Measurements from ENCODE around the gene STAT3.
"Not testable (repeated sequence)": the region's sequence is repeated elsewhere in the genome, so short reads cannot be mapped to it uniquely, and the experiment has no call there.

Gene STAT3

GRCh38 chr17:42408061-42408460 is 19.8 kb upstream of the STAT3 start:
- Histone ChIP-seq H3K4me3 (ENCODE audit: insufficient read depth, low read depth, low read length) (no peak overlapping the region), H3K27me3 (ENCODE audit: control insufficient read depth, insufficient read depth, low read length, poor library complexity, severe bottlenecking) (no peaks in the 10 kb centered on the region), H3K9me3 (ENCODE audit: control insufficient read depth, low read length) (no peaks in the 10 kb centered on the region), H3K4me1 (ENCODE audit: control insufficient read depth, insufficient read depth, low read length) (peaks cover 8% of the 10 kb centered on the region), H3K27ac (ENCODE audit: insufficient read depth, low read depth, low read length, poor library complexity, severe bottlenecking) (no peak overlapping the region), H3K36me3 (ENCODE audit: control insufficient read depth, insufficient read depth, low read length) (no peaks in the 10 kb centered on the region)
- 44 to 57% methylated on average over 1 to 2 of the region's 2 CpGs for WGBS, 2 experiments

GRCh38 chr17:42407289-42407836 is 19.1 kb upstream of the STAT3 start:
- no peaks in the 10 kb centered on the region for H3K9me3 ChIP-seq (ENCODE audit: control insufficient read depth, low read length)
- H3K4me1 ChIP-seq (ENCODE audit: control insufficient read depth, insufficient read depth, low read length), result peaks cover 12% of the 10 kb centered on the region
- H3K27me3 ChIP-seq (ENCODE audit: control insufficient read depth, insufficient read depth, low read length, poor library complexity, severe bottlenecking), result no peaks in the 10 kb centered on the region
- H3K27ac ChIP-seq (ENCODE audit: insufficient read depth, low read depth, low read length, poor library complexity, severe bottlenecking), result no peak overlapping the region
- 30 to 33% methylated on average over 2 of the region's 2 CpGs for WGBS, 2 experiments
- no peaks in the 10 kb centered on the region for H3K36me3 ChIP-seq (ENCODE audit: control insufficient read depth, insufficient read depth, low read length)
- no peak overlapping the region for H3K4me3 ChIP-seq (ENCODE audit: insufficient read depth, low read depth, low read length)

- WGBS, 2 experiments, result 87 to 95% methylated on average over 5 of the region's 5 CpGs
- Histone ChIP-seq H3K36me3 (ENCODE audit: control insufficient read depth, insufficient read depth, low read length) (no peaks in the 10 kb centered on the region), H3K4me1 (ENCODE audit: control insufficient read depth, insufficient read depth, low read length) (peaks cover 16% of the 10 kb centered on the region), H3K9me3 (ENCODE audit: control insufficient read depth, low read length) (no peaks in the 10 kb centered on the region), H3K27ac (ENCODE audit: insufficient read depth, low read depth, low read length, poor library complexity, severe bottlenecking) (no peak overlapping the region), H3K4me3 (ENCODE audit: insufficient read depth, low read depth, low read length) (no peak overlapping the region), H3K27me3 (ENCODE audit: control insufficient read depth, insufficient read depth, low read length, poor library complexity, severe bottlenecking) (no peaks in the 10 kb centered on the region)
Observed at GRCh38 chr17:42406615-42407288, 18.5 kb upstream of the STAT3 start.

GRCh38 chr17:42405963-42406495 is 17.8 kb upstream of the STAT3 start:
- 60% methylated on average over 26 of the region's 26 CpGs for WGBS, 2 experiments
- Histone ChIP-seq H3K27me3 (ENCODE audit: control insufficient read depth, insufficient read depth, low read length, poor library complexity, severe bottlenecking) (no peaks in the 10 kb centered on the region), H3K27ac (ENCODE audit: insufficient read depth, low read depth, low read length, poor library complexity, severe bottlenecking) (no peak overlapping the region), H3K4me3 (ENCODE audit: insufficient read depth, low read depth, low read length) (no peak overlapping the region), H3K36me3 (ENCODE audit: control insufficient read depth, insufficient read depth, low read length) (no peaks in the 10 kb centered on the region), H3K9me3 (ENCODE audit: control insufficient read depth, low read length) (no peaks in the 10 kb centered on the region), H3K4me1 (ENCODE audit: control insufficient read depth, insufficient read depth, low read length) (peaks cover 16% of the 10 kb centered on the region)

- Histone ChIP-seq H3K27me3 (ENCODE audit: control insufficient read depth, insufficient read depth, low read length, poor library complexity, severe bottlenecking) (no peaks in the 10 kb centered on the region), H3K9me3 (ENCODE audit: control insufficient read depth, low read length) (no peaks in the 10 kb centered on the region), H3K4me3 (ENCODE audit: insufficient read depth, low read depth, low read length) (no peak overlapping the region), H3K36me3 (ENCODE audit: control insufficient read depth, insufficient read depth, low read length) (no peaks in the 10 kb centered on the region), H3K4me1 (ENCODE audit: control insufficient read depth, insufficient read depth, low read length) (peaks cover 16% of the 10 kb centered on the region), H3K27ac (ENCODE audit: insufficient read depth, low read depth, low read length, poor library complexity, severe bottlenecking) (no peak overlapping the region)
- 96 to 97% methylated on average over 35 of the region's 35 CpGs for WGBS, 2 experiments
Observed at GRCh38 chr17:42405076-42405475, 16.8 kb upstream of the STAT3 start.

- no peak overlapping the region for H3K27ac ChIP-seq (ENCODE audit: insufficient read depth, low read depth, low read length, poor library complexity, severe bottlenecking)
- H3K9me3 ChIP-seq (ENCODE audit: control insufficient read depth, low read length), result no peaks in the 10 kb centered on the region
- no peak overlapping the region for H3K4me3 ChIP-seq (ENCODE audit: insufficient read depth, low read depth, low read length)
- H3K27me3 ChIP-seq (ENCODE audit: control insufficient read depth, insufficient read depth, low read length, poor library complexity, severe bottlenecking), result no peaks in the 10 kb centered on the region
- H3K4me1 ChIP-seq (ENCODE audit: control insufficient read depth, insufficient read depth, low read length), result peaks cover 16% of the 10 kb centered on the region
- no peaks in the 10 kb centered on the region for H3K36me3 ChIP-seq (ENCODE audit: control insufficient read depth, insufficient read depth, low read length)
- WGBS, 2 experiments, result 96 to 97% methylated on average over 63 of the region's 63 CpGs
Observed at GRCh38 chr17:42404326-42405055, 16.2 kb upstream of the STAT3 start.

- Histone ChIP-seq H3K27ac (ENCODE audit: insufficient read depth, low read depth, low read length, poor library complexity, severe bottlenecking) (no peak overlapping the region), H3K4me1 (ENCODE audit: control insufficient read depth, insufficient read depth, low read length) (peaks cover 14% of the 10 kb centered on the region), H3K27me3 (ENCODE audit: control insufficient read depth, insufficient read depth, low read length, poor library complexity, severe bottlenecking) (no peaks in the 10 kb centered on the region), H3K4me3 (ENCODE audit: insufficient read depth, low read depth, low read length) (no peak overlapping the region), H3K36me3 (ENCODE audit: control insufficient read depth, insufficient read depth, low read length) (no peaks in the 10 kb centered on the region), H3K9me3 (ENCODE audit: control insufficient read depth, low read length) (no peaks in the 10 kb centered on the region)
- 72 to 74% methylated on average over 6 of the region's 6 CpGs for WGBS, 2 experiments
Observed at GRCh38 chr17:42403150-42403549, 14.9 kb upstream of the STAT3 start.

GRCh38 chr17:42402117-42402516 is 13.9 kb upstream of the STAT3 start:
- Histone ChIP-seq H3K4me1 (ENCODE audit: control insufficient read depth, insufficient read depth, low read length) (peaks cover 7% of the 10 kb centered on the region), H3K36me3 (ENCODE audit: control insufficient read depth, insufficient read depth, low read length) (no peaks in the 10 kb centered on the region), H3K27ac (ENCODE audit: insufficient read depth, low read depth, low read length, poor library complexity, severe bottlenecking) (no peak overlapping the region), H3K9me3 (ENCODE audit: control insufficient read depth, low read length) (no peaks in the 10 kb centered on the region), H3K4me3 (ENCODE audit: insufficient read depth, low read depth, low read length) (no peak overlapping the region), H3K27me3 (ENCODE audit: control insufficient read depth, insufficient read depth, low read length, poor library complexity, severe bottlenecking) (no peaks in the 10 kb centered on the region)
- WGBS, 2 experiments, result 9 to 11% methylated on average over 3 of the region's 3 CpGs

- not testable (repeated sequence) for H3K4me1 ChIP-seq (ENCODE audit: control insufficient read depth, insufficient read depth, low read length); H3K27me3 ChIP-seq (ENCODE audit: control insufficient read depth, insufficient read depth, low read length, poor library complexity, severe bottlenecking); H3K4me3 ChIP-seq (ENCODE audit: insufficient read depth, low read depth, low read length); H3K9me3 ChIP-seq (ENCODE audit: control insufficient read depth, low read length); H3K27ac ChIP-seq (ENCODE audit: insufficient read depth, low read depth, low read length, poor library complexity, severe bottlenecking); H3K36me3 ChIP-seq (ENCODE audit: control insufficient read depth, insufficient read depth, low read length)
- WGBS, 2 experiments, result 90 to 94% methylated on average over 8 of the region's 8 CpGs
Observed at GRCh38 chr17:42400844-42401375, 12.7 kb upstream of the STAT3 start.
